Stimulated activated CD8-positive, alpha-beta memory T cell treated with anti-CD3 and anti-CD28 coated beads, Interleukin-15, amount 100 ng/mL, for 4 hours (primary cell): ENCODE measurements around the gene KRT80.

Experiments used
- DNase-seq, 2 donors: peaks; one replicate each; pipeline ENCODE4 v3.0.0-alpha.2; 2020; ENCODE audit warnings: low read depth in 2 of 2

The KRT80 gene

GRCh38 chr12:52210925-52211650 is 19.3 kb upstream of the KRT80 start:
- no peak for DNase-seq

GRCh38 chr12:52210186-52210924 is 18.5 kb upstream of the KRT80 start:
- no peak for DNase-seq

- no peak for DNase-seq
Measured at GRCh38 chr12:52209321-52209720, 17.5 kb upstream of the KRT80 start.

- DNase-seq: no peak
Measured at GRCh38 chr12:52208424-52209165, 16.8 kb upstream of the KRT80 start.

GRCh38 chr12:52207895-52208294 is 16.1 kb upstream of the KRT80 start:
- no peak for DNase-seq

GRCh38 chr12:52207106-52207505 is 15.3 kb upstream of the KRT80 start:
- DNase-seq: no peak

GRCh38 chr12:52206304-52207040 is 14.7 kb upstream of the KRT80 start:
- no peak for DNase-seq

- DNase-seq: no peak
Measured at GRCh38 chr12:52205612-52206303, 13.9 kb upstream of the KRT80 start.

- DNase-seq: no peak
Measured at GRCh38 chr12:52204931-52205505, 13.2 kb upstream of the KRT80 start.

GRCh38 chr12:52204095-52204930 is 12.5 kb upstream of the KRT80 start:
- DNase-seq: no peak

GRCh38 chr12:52203079-52203921 is 11.5 kb upstream of the KRT80 start:
- DNase-seq: no peak

- DNase-seq: no peak
Measured at GRCh38 chr12:52202361-52203078, 10.7 kb upstream of the KRT80 start.

- DNase-seq: no peak
Measured at GRCh38 chr12:52201451-52201839, 9.6 kb upstream of the KRT80 start.

GRCh38 chr12:52200781-52201450 is 9.1 kb upstream of the KRT80 start:
- DNase-seq: no peak

- DNase-seq: no peak
Measured at GRCh38 chr12:52200086-52200780, 8.4 kb upstream of the KRT80 start.

- no peak for DNase-seq
Measured at GRCh38 chr12:52199294-52199919, 7.6 kb upstream of the KRT80 start.
